NCI-H345 treated with DMSO at 0.1 percent for 48 hours (cell line): Measurements from ENCODE around the gene DSCAML1.

Source experiments
- DNase-seq: peaks from one replicate; lab custom pipeline; 2025; ENCODE audit not compliant: unreplicated experiment; lab: John Stamatoyannopoulos, UW

The DSCAML1 gene

GRCh38 chr11:117562136-117562535, 234.9 kb downstream of the DSCAML1 start:
- DNase-seq = no peak

- no peak for DNase-seq
These were observed 236.1 kb downstream of the DSCAML1 start for GRCh38 chr11:117560780-117561530.

GRCh38 chr11:117559698-117560097, 237.3 kb downstream of the DSCAML1 start:
- no peak for DNase-seq

GRCh38 chr11:117557361-117557760, 239.7 kb downstream of the DSCAML1 start:
- no peak for DNase-seq

- no peak for DNase-seq
These were observed 242.2 kb downstream of the DSCAML1 start for GRCh38 chr11:117554601-117555333.

GRCh38 chr11:117552626-117553025, 244.4 kb downstream of the DSCAML1 start:
- DNase-seq = no peak

GRCh38 chr11:117551761-117552343, 245.2 kb downstream of the DSCAML1 start:
- DNase-seq = no peak

GRCh38 chr11:117550466-117550865, 246.6 kb downstream of the DSCAML1 start:
- DNase-seq = no peak

GRCh38 chr11:117549417-117549816, 247.6 kb downstream of the DSCAML1 start:
- DNase-seq = no peak

GRCh38 chr11:117548876-117549275, 248.1 kb downstream of the DSCAML1 start:
- DNase-seq = no peak

GRCh38 chr11:117547946-117548345, 249.1 kb downstream of the DSCAML1 start:
- no peak for DNase-seq

GRCh38 chr11:117547195-117547850, 249.7 kb downstream of the DSCAML1 start:
- no peak for DNase-seq

GRCh38 chr11:117546431-117547194, 250.4 kb downstream of the DSCAML1 start:
- DNase-seq = no peak

- no peak for DNase-seq
These were observed 251.3 kb downstream of the DSCAML1 start for GRCh38 chr11:117545706-117546105.

GRCh38 chr11:117544130-117544800, 252.8 kb downstream of the DSCAML1 start:
- DNase-seq = no peak

GRCh38 chr11:117541211-117541610, 255.8 kb downstream of the DSCAML1 start:
- no peak for DNase-seq

- DNase-seq = no peak
These were observed 258.5 kb downstream of the DSCAML1 start for GRCh38 chr11:117538263-117539135.

- DNase-seq = no peak
These were observed 261.1 kb downstream of the DSCAML1 start for GRCh38 chr11:117535850-117536411.
